Mammary epithelial cell (primary cell): ENCODE data around the gene USP16.

Source experiments
- EZH2 ChIP-seq: IDR thresholded peaks from 2 replicates; pipeline ENCODE4 v1.6.1; 2012; ENCODE audit warnings: low read length, inconsistent platforms, borderline replicate concordance
- TF ChIP-seq, protein P1 (sequence below), 2 donors: IDR thresholded peaks in 1 of 2; conservative IDR thresholded peaks in 1 of 2; 2 replicates each; pipeline ENCODE4 v1.5.1; 2011 to 2012; ENCODE audit warnings: inconsistent platforms in 2 of 2, low read length in 2 of 2, mild to moderate bottlenecking in 2 of 2, control low read depth in 1 of 2, low read depth in 1 of 2; ENCODE audit not compliant: insufficient read depth in 1 of 2; ENCODE audit errors: extremely low read depth in 1 of 2

DNA sequence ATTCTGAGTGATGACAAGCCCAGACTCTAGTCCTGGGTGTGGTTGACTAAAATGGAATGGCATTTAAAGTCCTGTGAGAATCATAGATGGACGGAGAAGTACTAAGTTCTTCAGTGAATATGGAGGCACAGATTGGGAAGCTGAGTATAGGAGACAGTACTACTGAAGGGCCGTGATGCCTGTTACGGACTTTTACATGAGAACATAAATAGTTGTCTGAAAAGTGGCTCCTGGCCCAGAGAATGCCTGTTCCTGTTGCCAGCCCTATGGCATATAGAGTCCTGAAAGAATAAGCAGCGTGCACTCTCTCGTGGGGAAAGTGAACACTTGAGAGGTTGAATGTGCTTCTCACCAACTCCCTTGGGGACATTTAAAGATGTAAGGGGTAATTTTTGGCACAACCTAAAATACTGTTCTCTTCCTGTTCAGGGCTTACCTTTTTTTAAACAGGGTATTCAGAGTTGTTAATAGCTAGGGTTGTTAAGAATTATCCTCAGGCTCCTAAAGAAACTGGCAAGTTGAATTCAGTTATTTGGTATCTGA lies 28.6 kb downstream of the USP16 start:
- TF ChIP-seq, protein P1, sequence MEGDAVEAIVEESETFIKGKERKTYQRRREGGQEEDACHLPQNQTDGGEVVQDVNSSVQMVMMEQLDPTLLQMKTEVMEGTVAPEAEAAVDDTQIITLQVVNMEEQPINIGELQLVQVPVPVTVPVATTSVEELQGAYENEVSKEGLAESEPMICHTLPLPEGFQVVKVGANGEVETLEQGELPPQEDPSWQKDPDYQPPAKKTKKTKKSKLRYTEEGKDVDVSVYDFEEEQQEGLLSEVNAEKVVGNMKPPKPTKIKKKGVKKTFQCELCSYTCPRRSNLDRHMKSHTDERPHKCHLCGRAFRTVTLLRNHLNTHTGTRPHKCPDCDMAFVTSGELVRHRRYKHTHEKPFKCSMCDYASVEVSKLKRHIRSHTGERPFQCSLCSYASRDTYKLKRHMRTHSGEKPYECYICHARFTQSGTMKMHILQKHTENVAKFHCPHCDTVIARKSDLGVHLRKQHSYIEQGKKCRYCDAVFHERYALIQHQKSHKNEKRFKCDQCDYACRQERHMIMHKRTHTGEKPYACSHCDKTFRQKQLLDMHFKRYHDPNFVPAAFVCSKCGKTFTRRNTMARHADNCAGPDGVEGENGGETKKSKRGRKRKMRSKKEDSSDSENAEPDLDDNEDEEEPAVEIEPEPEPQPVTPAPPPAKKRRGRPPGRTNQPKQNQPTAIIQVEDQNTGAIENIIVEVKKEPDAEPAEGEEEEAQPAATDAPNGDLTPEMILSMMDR (conservative IDR thresholded peaks at IDR 0.05 in 1 of 2, IDR thresholded peaks at IDR 0.05 in 1 of 2; ENCODE audit: extremely low read depth in 1 of 2, insufficient read depth in 1 of 2, low read depth in 1 of 2, low read length in 2 of 2), result no peak
- TF ChIP-seq EZH2, result no peak
